ENCODE results near the gene B3GNT3. TPM values are rescaled to one million over a fixed set of nuclear protein-coding genes. Genes with fewer than 3 reads are reported as not detected.
"Not testable (repeated sequence)": the region's sequence is repeated elsewhere in the genome, so short reads cannot be mapped to it uniquely, and the experiment has no call there.

Gene B3GNT3
- total RNA-seq, 1 experiment from 2014 or later = 1.9 TPM

DNA sequence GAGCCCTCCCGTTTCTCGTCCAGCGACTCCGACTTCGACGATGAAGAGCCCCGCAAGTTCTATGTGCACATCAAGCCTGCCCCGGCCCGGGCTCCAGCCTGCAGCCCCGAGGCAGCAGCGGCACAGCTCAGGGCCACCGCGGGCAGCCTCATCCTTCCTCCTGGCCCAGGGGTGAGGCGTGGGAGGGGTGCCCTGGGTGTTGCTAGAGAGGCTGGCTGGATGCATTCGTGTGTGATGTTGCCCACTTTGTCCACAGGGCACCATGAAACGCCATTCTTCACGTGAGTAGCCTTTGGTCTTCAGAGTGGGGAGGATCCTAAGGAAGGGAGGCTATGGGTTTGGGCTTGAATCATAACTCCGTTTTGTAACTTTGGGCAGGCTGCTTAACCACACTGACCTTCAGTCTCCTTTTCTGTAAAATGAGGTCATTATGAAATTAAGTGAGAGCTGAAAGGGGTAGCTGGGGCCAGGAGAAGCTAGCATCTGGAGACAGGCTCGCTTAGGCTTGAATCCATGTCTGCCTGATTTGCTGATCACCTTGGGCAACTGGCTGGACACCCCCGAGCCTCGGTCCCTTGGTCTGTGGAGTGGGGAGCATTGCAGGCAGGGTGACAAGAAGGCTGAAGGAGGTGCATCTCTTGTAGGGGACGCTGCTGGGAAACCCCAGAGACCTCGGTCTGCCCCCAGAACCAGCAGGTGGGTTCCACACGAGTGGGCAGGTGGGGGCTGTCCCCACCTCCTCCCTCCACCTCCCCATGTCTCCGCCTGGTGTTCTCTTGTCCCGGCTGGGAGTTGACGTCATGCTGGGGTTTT, 18.7 kb upstream of the B3GNT3 start:
- Mint-ChIP-seq H3K9me3 (no peaks in the 10 kb centered on the region), H3K27me3 (ENCODE audit: low read depth) (no peaks in the 10 kb centered on the region; the same call in 1 of the 2 replicates), H3K4me3 (no peak overlapping the region), H3K27ac (no peak overlapping the region; the same call in 1 of the 2 replicates), H3K36me3 (peaks cover 9% of the 10 kb centered on the region; the same call in 1 of the 2 replicates), H3K4me1 (peaks cover 11% of the 10 kb centered on the region)
- POLR2A ChIA-PET = no interaction called here
- DNase-seq (ENCODE audit: low spot score) (no peak), ATAC-seq (no peak)
- TF ChIP-seq CREB1 (CRISPR knock-in tag; IDR thresholded peaks at IDR 0.05) (no peak), ZNF396 (CRISPR knock-in tag; IDR thresholded peaks at IDR 0.05; ENCODE audit: borderline replicate concordance) (no peak), KAT7 (CRISPR knock-in tag; IDR thresholded peaks at IDR 0.05; ENCODE audit: borderline replicate concordance) (no peak), ATF1 (CRISPR knock-in tag; IDR thresholded peaks at IDR 0.05) (no peak), TP53 (CRISPR knock-in tag; IDR thresholded peaks at IDR 0.05) (no peak)
- TF ChIP-seq, protein P1, sequence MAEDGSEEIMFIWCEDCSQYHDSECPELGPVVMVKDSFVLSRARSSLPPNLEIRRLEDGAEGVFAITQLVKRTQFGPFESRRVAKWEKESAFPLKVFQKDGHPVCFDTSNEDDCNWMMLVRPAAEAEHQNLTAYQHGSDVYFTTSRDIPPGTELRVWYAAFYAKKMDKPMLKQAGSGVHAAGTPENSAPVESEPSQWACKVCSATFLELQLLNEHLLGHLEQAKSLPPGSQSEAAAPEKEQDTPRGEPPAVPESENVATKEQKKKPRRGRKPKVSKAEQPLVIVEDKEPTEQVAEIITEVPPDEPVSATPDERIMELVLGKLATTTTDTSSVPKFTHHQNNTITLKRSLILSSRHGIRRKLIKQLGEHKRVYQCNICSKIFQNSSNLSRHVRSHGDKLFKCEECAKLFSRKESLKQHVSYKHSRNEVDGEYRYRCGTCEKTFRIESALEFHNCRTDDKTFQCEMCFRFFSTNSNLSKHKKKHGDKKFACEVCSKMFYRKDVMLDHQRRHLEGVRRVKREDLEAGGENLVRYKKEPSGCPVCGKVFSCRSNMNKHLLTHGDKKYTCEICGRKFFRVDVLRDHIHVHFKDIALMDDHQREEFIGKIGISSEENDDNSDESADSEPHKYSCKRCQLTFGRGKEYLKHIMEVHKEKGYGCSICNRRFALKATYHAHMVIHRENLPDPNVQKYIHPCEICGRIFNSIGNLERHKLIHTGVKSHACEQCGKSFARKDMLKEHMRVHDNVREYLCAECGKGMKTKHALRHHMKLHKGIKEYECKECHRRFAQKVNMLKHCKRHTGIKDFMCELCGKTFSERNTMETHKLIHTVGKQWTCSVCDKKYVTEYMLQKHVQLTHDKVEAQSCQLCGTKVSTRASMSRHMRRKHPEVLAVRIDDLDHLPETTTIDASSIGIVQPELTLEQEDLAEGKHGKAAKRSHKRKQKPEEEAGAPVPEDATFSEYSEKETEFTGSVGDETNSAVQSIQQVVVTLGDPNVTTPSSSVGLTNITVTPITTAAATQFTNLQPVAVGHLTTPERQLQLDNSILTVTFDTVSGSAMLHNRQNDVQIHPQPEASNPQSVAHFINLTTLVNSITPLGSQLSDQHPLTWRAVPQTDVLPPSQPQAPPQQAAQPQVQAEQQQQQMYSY (CRISPR knock-in tag; IDR thresholded peaks at IDR 0.05) = no peak
- TF ChIP-seq, protein P2, sequence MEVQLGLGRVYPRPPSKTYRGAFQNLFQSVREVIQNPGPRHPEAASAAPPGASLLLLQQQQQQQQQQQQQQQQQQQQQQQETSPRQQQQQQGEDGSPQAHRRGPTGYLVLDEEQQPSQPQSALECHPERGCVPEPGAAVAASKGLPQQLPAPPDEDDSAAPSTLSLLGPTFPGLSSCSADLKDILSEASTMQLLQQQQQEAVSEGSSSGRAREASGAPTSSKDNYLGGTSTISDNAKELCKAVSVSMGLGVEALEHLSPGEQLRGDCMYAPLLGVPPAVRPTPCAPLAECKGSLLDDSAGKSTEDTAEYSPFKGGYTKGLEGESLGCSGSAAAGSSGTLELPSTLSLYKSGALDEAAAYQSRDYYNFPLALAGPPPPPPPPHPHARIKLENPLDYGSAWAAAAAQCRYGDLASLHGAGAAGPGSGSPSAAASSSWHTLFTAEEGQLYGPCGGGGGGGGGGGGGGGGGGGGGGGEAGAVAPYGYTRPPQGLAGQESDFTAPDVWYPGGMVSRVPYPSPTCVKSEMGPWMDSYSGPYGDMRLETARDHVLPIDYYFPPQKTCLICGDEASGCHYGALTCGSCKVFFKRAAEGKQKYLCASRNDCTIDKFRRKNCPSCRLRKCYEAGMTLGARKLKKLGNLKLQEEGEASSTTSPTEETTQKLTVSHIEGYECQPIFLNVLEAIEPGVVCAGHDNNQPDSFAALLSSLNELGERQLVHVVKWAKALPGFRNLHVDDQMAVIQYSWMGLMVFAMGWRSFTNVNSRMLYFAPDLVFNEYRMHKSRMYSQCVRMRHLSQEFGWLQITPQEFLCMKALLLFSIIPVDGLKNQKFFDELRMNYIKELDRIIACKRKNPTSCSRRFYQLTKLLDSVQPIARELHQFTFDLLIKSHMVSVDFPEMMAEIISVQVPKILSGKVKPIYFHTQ (CRISPR knock-in tag; IDR thresholded peaks at IDR 0.05) = no peak
- TF ChIP-seq, protein P3, sequence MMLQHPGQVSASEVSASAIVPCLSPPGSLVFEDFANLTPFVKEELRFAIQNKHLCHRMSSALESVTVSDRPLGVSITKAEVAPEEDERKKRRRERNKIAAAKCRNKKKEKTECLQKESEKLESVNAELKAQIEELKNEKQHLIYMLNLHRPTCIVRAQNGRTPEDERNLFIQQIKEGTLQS (CRISPR knock-in tag; conservative IDR thresholded peaks at IDR 0.05) = no peak
- TF ChIP-seq, protein P4, sequence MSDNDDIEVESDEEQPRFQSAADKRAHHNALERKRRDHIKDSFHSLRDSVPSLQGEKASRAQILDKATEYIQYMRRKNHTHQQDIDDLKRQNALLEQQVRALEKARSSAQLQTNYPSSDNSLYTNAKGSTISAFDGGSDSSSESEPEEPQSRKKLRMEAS (CRISPR knock-in tag; IDR thresholded peaks at IDR 0.05) = no peak
- CTCF ChIA-PET = interaction anchor here (0.6 to 3.5 kb wide), 10 partner anchors 10 to 170 kb away, joined by 3 to 37 read pairs (median 6); partner anchors contain the start of gene B3GNT3

DNA sequence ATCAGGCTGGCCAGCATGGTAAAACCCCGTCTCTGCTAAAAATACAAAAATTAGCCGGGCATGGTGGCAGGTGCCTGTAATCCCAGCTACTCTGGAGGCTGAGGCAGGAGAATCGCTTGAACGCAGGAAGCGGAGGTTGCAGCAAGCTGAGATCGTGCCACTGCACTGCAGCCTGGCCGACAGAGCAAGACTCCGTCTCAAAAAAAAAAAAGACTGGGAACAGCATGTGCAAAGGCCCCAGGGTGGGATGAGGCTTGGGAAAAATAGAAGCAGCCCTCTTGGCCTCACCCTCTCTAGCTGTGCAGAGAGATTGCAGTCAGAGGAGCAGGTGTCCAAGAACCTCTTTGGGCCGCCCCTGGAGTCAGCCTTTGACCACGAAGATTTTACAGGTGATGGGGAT, 17.1 kb upstream of the B3GNT3 start:
- not testable (repeated sequence) for H3K27me3 Mint-ChIP-seq (ENCODE audit: low read depth); H3K27ac Mint-ChIP-seq; H3K36me3 Mint-ChIP-seq; ATAC-seq; H3K9me3 Mint-ChIP-seq; DNase-seq (ENCODE audit: low spot score)
- TF ChIP-seq ZNF121 (CRISPR knock-in tag; IDR thresholded peaks at IDR 0.05) (peak; percentile 44; the same call in 1 of the 2 replicates), GTF2I (CRISPR knock-in tag; conservative IDR thresholded peaks at IDR 0.05) (peak; percentile 92)
- Mint-ChIP-seq H3K4me3 (peak overlapping the region; percentile 83), H3K4me1 (peaks cover 11% of the 10 kb centered on the region)
- ChIA-PET POLR2A (interaction anchor here (0.7 kb wide), 1 partner anchor 211 kb away, joined by 8 read pairs; no protein-coding TSS in a partner anchor), CTCF (interaction anchor here (0.6 to 2.7 kb wide), 4 partner anchors 11 to 240 kb away, joined by 3 to 6 read pairs (median 5); no protein-coding TSS in a partner anchor)

DNA sequence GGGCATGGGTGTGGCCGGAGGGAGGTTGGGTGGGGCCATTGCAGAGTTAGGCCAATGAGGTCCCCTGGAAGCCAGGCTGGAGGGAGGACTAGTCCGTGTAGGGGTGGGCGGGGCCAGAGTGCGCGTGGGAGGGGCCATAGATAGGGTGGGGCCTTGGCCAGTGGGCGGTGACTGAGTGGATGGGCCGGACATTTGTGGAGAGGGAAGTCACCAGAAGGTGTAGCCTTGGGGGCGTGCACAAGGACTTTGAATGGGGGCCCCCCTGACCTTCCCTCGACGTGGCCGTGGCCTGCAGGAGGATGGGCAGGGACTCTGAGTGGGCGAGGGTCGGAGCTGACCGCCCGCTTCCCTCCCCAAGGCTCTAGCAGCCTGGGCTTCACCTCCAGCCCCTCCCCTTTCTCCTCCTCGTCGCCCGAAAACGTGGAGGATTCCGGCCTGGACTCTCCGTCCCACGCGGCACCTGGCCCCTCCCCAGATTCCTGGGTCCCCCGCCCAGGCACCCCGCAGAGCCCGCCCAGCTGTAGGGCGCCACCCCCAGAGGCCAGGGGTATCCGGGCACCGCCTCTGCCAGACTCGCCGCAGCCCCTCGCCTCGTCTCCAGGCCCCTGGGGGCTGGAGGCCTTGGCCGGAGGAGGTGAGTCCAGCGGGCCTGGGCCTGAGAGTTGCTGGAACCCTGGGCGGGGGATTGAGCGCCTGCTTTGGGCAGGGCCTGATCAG, 16.5 kb upstream of the B3GNT3 start:
- ChIA-PET POLR2A (no interaction called here), CTCF (interaction anchor here (1.2 to 2.7 kb wide), 3 partner anchors 12 to 74 kb away, joined by 3 to 6 read pairs (median 4); no protein-coding TSS in a partner anchor)
- Mint-ChIP-seq H3K9me3 (no peaks in the 10 kb centered on the region), H3K27ac (peak overlapping the region; percentile 58), H3K4me1 (peaks cover 11% of the 10 kb centered on the region), H3K27me3 (ENCODE audit: low read depth) (no peaks in the 10 kb centered on the region; the same call in 1 of the 2 replicates), H3K36me3 (peaks cover 9% of the 10 kb centered on the region), H3K4me3 (peak overlapping the region; percentile 83)
- ATAC-seq (peak; percentile 92), DNase-seq (ENCODE audit: low spot score) (peak; percentile 96)
- TF ChIP-seq SP1 (CRISPR knock-in tag; conservative IDR thresholded peaks at IDR 0.05) (peak; percentile 85), MYBL2 (CRISPR knock-in tag; IDR thresholded peaks at IDR 0.05) (peak; percentile 34; the same call in 1 of the 2 replicates), CREB1 (CRISPR knock-in tag; IDR thresholded peaks at IDR 0.05) (no peak), FOXK1 (CRISPR knock-in tag; IDR thresholded peaks at IDR 0.05) (peak; percentile 34; the same call in 1 of the 2 replicates)
- TF ChIP-seq, protein P5, sequence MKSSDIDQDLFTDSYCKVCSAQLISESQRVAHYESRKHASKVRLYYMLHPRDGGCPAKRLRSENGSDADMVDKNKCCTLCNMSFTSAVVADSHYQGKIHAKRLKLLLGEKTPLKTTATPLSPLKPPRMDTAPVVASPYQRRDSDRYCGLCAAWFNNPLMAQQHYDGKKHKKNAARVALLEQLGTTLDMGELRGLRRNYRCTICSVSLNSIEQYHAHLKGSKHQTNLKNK (CRISPR knock-in tag; IDR thresholded peaks at IDR 0.05) = no peak
- TF ChIP-seq, protein P1 (CRISPR knock-in tag; IDR thresholded peaks at IDR 0.05) = peak; percentile 94
- TF ChIP-seq, protein P6, sequence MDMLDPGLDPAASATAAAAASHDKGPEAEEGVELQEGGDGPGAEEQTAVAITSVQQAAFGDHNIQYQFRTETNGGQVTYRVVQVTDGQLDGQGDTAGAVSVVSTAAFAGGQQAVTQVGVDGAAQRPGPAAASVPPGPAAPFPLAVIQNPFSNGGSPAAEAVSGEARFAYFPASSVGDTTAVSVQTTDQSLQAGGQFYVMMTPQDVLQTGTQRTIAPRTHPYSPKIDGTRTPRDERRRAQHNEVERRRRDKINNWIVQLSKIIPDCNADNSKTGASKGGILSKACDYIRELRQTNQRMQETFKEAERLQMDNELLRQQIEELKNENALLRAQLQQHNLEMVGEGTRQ (CRISPR knock-in tag; IDR thresholded peaks at IDR 0.05) = no peak

Measured in WTC11 (cell line).